HepG2 (cell line): ENCODE data around the gene TFB1M. TPM values are rescaled to one million over a fixed set of nuclear protein-coding genes. Genes with fewer than 3 reads are reported as not detected.
A peak's percentile ranks its signal among the peaks of the same experiment; 100 is the strongest.

ENCODE experiments used
- DPF2 ChIP-seq: sonication (generic); formaldehyde crosslinking; IDR thresholded peaks from 2 replicates; pipeline ENCODE4 v1.4.0; 2020; ENCODE audit warnings: mild to moderate bottlenecking, low read depth, missing genetic modification reagents, borderline replicate concordance
- KDM5A ChIP-seq: fragments of 200-600 bp; sonication (generic); IDR thresholded peaks from 2 replicates; pipeline ENCODE4 v1.7.0; 2018; ENCODE audit warnings: antibody characterized with exemption, mild to moderate bottlenecking, low read length, borderline replicate concordance
- MBD4 ChIP-seq: IDR thresholded peaks from 2 replicates; pipeline ENCODE4 v1.6.1; 2012; ENCODE audit warnings: low read length, inconsistent platforms, borderline replicate concordance
- MIXL1 ChIP-seq: IDR thresholded peaks from 2 replicates; pipeline ENCODE4 v1.6.1; 2016
- NR2C2 ChIP-seq: sonication (generic); formaldehyde crosslinking; IDR thresholded peaks from 2 replicates; pipeline ENCODE4 v1.4.0; 2020; ENCODE audit warnings: missing genetic modification reagents, mild to moderate bottlenecking, moderate library complexity, borderline replicate concordance
- NR2F1 ChIP-seq, 2 experiments: fragments of 450-650 bp in 1 of 2; formaldehyde crosslinking in 1 of 2; IDR thresholded peaks; 2 replicates each; pipeline versions ENCODE4 v1.5.0 to v1.6.1; 2016 to 2020; ENCODE audit warnings: mild to moderate bottlenecking in 1 of 2, missing compliant biosample characterization in 1 of 2, missing genetic modification reagents in 1 of 2, moderate library complexity in 1 of 2
- REL ChIP-seq: sonication (generic); formaldehyde crosslinking; conservative IDR thresholded peaks from 2 replicates; pipeline ENCODE4 v1.8.0; 2022; ENCODE audit warnings: mild to moderate bottlenecking, missing genetic modification reagents, moderate library complexity
- RELA ChIP-seq: sonication (generic); formaldehyde crosslinking; IDR thresholded peaks from 2 replicates; pipeline ENCODE4 v1.4.0; 2020; ENCODE audit warnings: missing genetic modification reagents
- SIN3B ChIP-seq: fragments of 150-350 bp; IDR thresholded peaks from 2 replicates; pipeline ENCODE4 v1.6.1; 2014; ENCODE audit warnings: low read length
- UBTF ChIP-seq: sonication (generic); formaldehyde crosslinking; IDR thresholded peaks from 2 replicates; pipeline ENCODE4 v1.4.0; 2020; ENCODE audit warnings: mild to moderate bottlenecking, missing genetic modification reagents
- ZFP37 ChIP-seq: sonication (generic); formaldehyde crosslinking; IDR thresholded peaks from 2 replicates; pipeline ENCODE4 v1.4.0; 2020; ENCODE audit warnings: missing genetic modification reagents, borderline replicate concordance
- ZNF138 ChIP-seq: sonication (generic); formaldehyde crosslinking; IDR thresholded peaks from 2 replicates; pipeline ENCODE4 v1.5.0; 2020; ENCODE audit warnings: mild to moderate bottlenecking, low read depth, missing genetic modification reagents
- ZNF383 ChIP-seq: sonication (generic); formaldehyde crosslinking; IDR thresholded peaks from 2 replicates; pipeline ENCODE4 v1.4.0; 2020; ENCODE audit warnings: missing genetic modification reagents, mild to moderate bottlenecking, borderline replicate concordance
- ZNF451 ChIP-seq: sonication (generic); formaldehyde crosslinking; IDR thresholded peaks from 2 replicates; pipeline ENCODE4 v1.5.0; 2020; ENCODE audit warnings: mild to moderate bottlenecking, missing genetic modification reagents
- ZNF513 ChIP-seq: sonication (generic); formaldehyde crosslinking; conservative IDR thresholded peaks from 2 replicates; pipeline ENCODE4 v1.5.0; 2020; ENCODE audit warnings: missing genetic modification reagents
- ZSCAN29 ChIP-seq: sonication (generic); formaldehyde crosslinking; conservative IDR thresholded peaks from 2 replicates; pipeline ENCODE4 v1.4.0; 2020; ENCODE audit warnings: mild to moderate bottlenecking, missing genetic modification reagents
- ZSCAN5A ChIP-seq: sonication (generic); formaldehyde crosslinking; IDR thresholded peaks from 2 replicates; pipeline ENCODE4 v1.8.0; 2022; ENCODE audit warnings: mild to moderate bottlenecking, missing genetic modification reagents, borderline replicate concordance
- polyA plus RNA-seq, 8 experiments: library from polyadenylated mRNA; depleted of rRNA in 3 of 8; stranded (reverse) in 7 of 8; unstranded in 1 of 8; fragments of >200 nt; fragmentation: Illumina TruSeq in 4 of 8; extraction: Trizol in 4 of 8; gene quantifications; 2 replicates each; pipeline versions ENCODE4 v1.2.1 to v1.2.3, GENCODE V29; 2011 to 2016; ENCODE audit warnings: low read depth in 4 of 8, missing spikeins in 1 of 8, mixed read lengths in 1 of 8; ENCODE audit not compliant: insufficient read depth in 1 of 8
- total RNA-seq, 5 experiments: library from RNA; depleted of rRNA; stranded (reverse); fragments of >200 nt; fragmentation: Illumina TruSeq; extraction: Trizol; gene quantifications; 2 replicates each; pipeline ENCODE4 v1.2.3, GENCODE V29; 2016; ENCODE audit warnings: low read depth in 1 of 5
- TF ChIP-seq, protein P1 (sequence below): sonication (generic); formaldehyde crosslinking; IDR thresholded peaks from 2 replicates; pipeline ENCODE4 v1.8.0; 2022; ENCODE audit warnings: mild to moderate bottlenecking, missing genetic modification reagents
- TF ChIP-seq, protein P2 (sequence below): sonication (generic); formaldehyde crosslinking; IDR thresholded peaks from 2 replicates; pipeline ENCODE4 v1.4.0; 2020; ENCODE audit warnings: missing genetic modification reagents
- TF ChIP-seq, protein P3 (sequence below): sonication (generic); formaldehyde crosslinking; IDR thresholded peaks from 2 replicates; pipeline ENCODE4 v1.8.1; 2023; ENCODE audit warnings: mild to moderate bottlenecking, missing genetic modification reagents

TFB1M gene
- total and polyA plus RNA-seq, 2 of the 13 experiments (the other 11 are each of a cell fraction or from before 2014, with no cell fraction given), result 91.4 to 122 TPM

- TF ChIP-seq, protein P1, sequence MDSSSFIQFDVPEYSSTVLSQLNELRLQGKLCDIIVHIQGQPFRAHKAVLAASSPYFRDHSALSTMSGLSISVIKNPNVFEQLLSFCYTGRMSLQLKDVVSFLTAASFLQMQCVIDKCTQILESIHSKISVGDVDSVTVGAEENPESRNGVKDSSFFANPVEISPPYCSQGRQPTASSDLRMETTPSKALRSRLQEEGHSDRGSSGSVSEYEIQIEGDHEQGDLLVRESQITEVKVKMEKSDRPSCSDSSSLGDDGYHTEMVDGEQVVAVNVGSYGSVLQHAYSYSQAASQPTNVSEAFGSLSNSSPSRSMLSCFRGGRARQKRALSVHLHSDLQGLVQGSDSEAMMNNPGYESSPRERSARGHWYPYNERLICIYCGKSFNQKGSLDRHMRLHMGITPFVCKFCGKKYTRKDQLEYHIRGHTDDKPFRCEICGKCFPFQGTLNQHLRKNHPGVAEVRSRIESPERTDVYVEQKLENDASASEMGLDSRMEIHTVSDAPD (CRISPR knock-in tag), result 0 out of 2 replicates have a peak, but pooled peaks have one; percentile 28
- TF ChIP-seq ZSCAN5A (peak; percentile 68; the same call in 1 of the 2 replicates), UBTF (CRISPR knock-in tag) (no peak), NR2F1 (CRISPR knock-in tag; IDR thresholded peaks at IDR 0.05) (no peak), ZNF138 (CRISPR knock-in tag) (no peak), ZNF513 (CRISPR knock-in tag) (peak; percentile 67; the same call in 1 of the 2 replicates), ZSCAN29 (CRISPR knock-in tag) (peak; percentile 96), MIXL1 (CRISPR knock-in tag) (no peak), ZNF383 (no peak), SIN3B (no peak), ZFP37 (CRISPR knock-in tag) (no peak), MBD4 (0 out of 2 replicates have a peak, but pooled peaks have one; percentile 38), NR2C2 (CRISPR knock-in tag) (no peak), REL (CRISPR knock-in tag) (no peak), RELA (CRISPR knock-in tag) (no peak), ZNF451 (CRISPR knock-in tag) (no peak), KDM5A (peak; percentile 23; the same call in 1 of the 2 replicates), DPF2 (CRISPR knock-in tag) (no peak)
- TF ChIP-seq, protein P2, sequence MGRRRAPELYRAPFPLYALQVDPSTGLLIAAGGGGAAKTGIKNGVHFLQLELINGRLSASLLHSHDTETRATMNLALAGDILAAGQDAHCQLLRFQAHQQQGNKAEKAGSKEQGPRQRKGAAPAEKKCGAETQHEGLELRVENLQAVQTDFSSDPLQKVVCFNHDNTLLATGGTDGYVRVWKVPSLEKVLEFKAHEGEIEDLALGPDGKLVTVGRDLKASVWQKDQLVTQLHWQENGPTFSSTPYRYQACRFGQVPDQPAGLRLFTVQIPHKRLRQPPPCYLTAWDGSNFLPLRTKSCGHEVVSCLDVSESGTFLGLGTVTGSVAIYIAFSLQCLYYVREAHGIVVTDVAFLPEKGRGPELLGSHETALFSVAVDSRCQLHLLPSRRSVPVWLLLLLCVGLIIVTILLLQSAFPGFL (CRISPR knock-in tag), result no peak
- TF ChIP-seq, protein P3, sequence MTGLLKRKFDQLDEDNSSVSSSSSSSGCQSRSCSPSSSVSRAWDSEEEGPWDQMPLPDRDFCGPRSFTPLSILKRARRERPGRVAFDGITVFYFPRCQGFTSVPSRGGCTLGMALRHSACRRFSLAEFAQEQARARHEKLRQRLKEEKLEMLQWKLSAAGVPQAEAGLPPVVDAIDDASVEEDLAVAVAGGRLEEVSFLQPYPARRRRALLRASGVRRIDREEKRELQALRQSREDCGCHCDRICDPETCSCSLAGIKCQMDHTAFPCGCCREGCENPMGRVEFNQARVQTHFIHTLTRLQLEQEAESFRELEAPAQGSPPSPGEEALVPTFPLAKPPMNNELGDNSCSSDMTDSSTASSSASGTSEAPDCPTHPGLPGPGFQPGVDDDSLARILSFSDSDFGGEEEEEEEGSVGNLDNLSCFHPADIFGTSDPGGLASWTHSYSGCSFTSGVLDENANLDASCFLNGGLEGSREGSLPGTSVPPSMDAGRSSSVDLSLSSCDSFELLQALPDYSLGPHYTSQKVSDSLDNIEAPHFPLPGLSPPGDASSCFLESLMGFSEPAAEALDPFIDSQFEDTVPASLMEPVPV (CRISPR knock-in tag), result no peak; the same call in 1 of the 2 replicates
Observed at GRCh38 chr6:155313602-155314091, 637 bp downstream of the TFB1M start (continued).
